Subcutaneous adipose tissue (tissue), 4 donors: ENCODE measurements around the gene BTBD7. TPM values are rescaled to one million over a fixed set of nuclear protein-coding genes. Genes with fewer than 3 reads are reported as not detected.

ENCODE experiments used
- CTCF ChIP-seq: fragments of 450-650 bp; IDR thresholded peaks from one replicate; pipeline ENCODE4 v1.5.1; 2016; ENCODE audit warnings: low read depth, mild to moderate bottlenecking, control low read depth, antibody characterized with exemption, moderate library complexity
- total RNA-seq, 4 donors: library from RNA; depleted of rRNA; stranded (reverse); fragments of >200 nt; gene quantifications; one replicate each; pipeline ENCODE4 v1.1.0, GENCODE V29; 2016

The BTBD7 gene
- total RNA-seq, 4 donors from 2014 or later, result 20.1 to 37.0 (median 23.7) TPM

- no peak for TF ChIP-seq CTCF
These were observed 14.7 kb downstream of the BTBD7 start for GRCh38 chr14:93317875-93318807.

GRCh38 chr14:93317210-93317874 lies 15.5 kb downstream of the BTBD7 start:
- TF ChIP-seq CTCF, result no peak

- TF ChIP-seq CTCF, result no peak
These were observed 16.1 kb downstream of the BTBD7 start for GRCh38 chr14:93316716-93317115.

- no peak for TF ChIP-seq CTCF
These were observed 17.3 kb downstream of the BTBD7 start for GRCh38 chr14:93315575-93315974.

- TF ChIP-seq CTCF, result no peak
These were observed 21.8 kb downstream of the BTBD7 start for GRCh38 chr14:93311082-93311481.

GRCh38 chr14:93309427-93309966 lies 23.3 kb downstream of the BTBD7 start:
- no peak for TF ChIP-seq CTCF
